ENCODE data around the gene STN1. TPM values are rescaled to one million over a fixed set of nuclear protein-coding genes. Genes with fewer than 3 reads are reported as not detected.

The STN1 gene
- polyA plus RNA-seq, 1 of the 3 experiments (the other 2 are of a cell fraction) = 22.1 TPM

- Histone ChIP-seq H3K4me1 (ENCODE audit: control insufficient read depth in 1 of 2, insufficient read depth in 2 of 2, low read depth in 1 of 2, low read length in 1 of 2) (peaks cover 0 to 40% of the 10 kb centered on the region in 2 experiments; a peak in 3 of 4 replicates), H3K9ac (no peak overlapping the region), H3K9me3 (no peaks in the 10 kb centered on the region), H3F3A (replicated peaks; ENCODE audit: insufficient read depth) (peaks cover 3% of the 10 kb centered on the region), H2AFZ (ENCODE audit: low read depth) (no peak overlapping the region), H3K4me2 (no peak overlapping the region), H3K27ac (ENCODE audit: low read depth in 2 of 2, low read length in 1 of 2) (no peak overlapping the region), H4K20me1 (ENCODE audit: insufficient read depth) (no peaks in the 10 kb centered on the region), H3K4me3 (ENCODE audit: low read depth in 2 of 2, low read length in 1 of 2) (no peak overlapping the region), H3K79me2 (ENCODE audit: insufficient read depth) (peaks cover 30% of the 10 kb centered on the region), H3K9me2 (no peaks in the 10 kb centered on the region), H3K27me3 (ENCODE audit: insufficient read depth) (no peaks in the 10 kb centered on the region), H3K36me3 (replicated peaks in 1 of 2; ENCODE audit: control insufficient read depth in 1 of 2, insufficient read depth in 2 of 2, low read length in 1 of 2) (no peaks in the 10 kb centered on the region)
- DNase-seq = no peak
- TF ChIP-seq FOXJ3 (CRISPR knock-in tag; IDR thresholded peaks at IDR 0.05) (no peak), SIN3A (IDR thresholded peaks at IDR 0.05; ENCODE audit: borderline replicate concordance, low read depth, low read length) (no peak), EZH2phosphoT487 (IDR thresholded peaks at IDR 0.05; ENCODE audit: borderline replicate concordance, low read depth) (no peak), ELF1 (IDR thresholded peaks at IDR 0.05) (no peak), POLR2AphosphoS5 (IDR thresholded peaks at IDR 0.05; ENCODE audit: low read depth, low read length) (no peak), MXI1 (IDR thresholded peaks at IDR 0.05; ENCODE audit: low read depth, low read length) (no peak), MAX (IDR thresholded peaks at IDR 0.05; ENCODE audit: low read depth) (no peak), TCF12 (IDR thresholded peaks at IDR 0.05) (no peak), PBX3 (IDR thresholded peaks at IDR 0.05) (no peak), USF2 (IDR thresholded peaks at IDR 0.05; ENCODE audit: borderline replicate concordance, low read depth, low read length) (no peak), MEF2A (IDR thresholded peaks at IDR 0.05; ENCODE audit: borderline replicate concordance, low read depth) (no peak), FOXM1 (IDR thresholded peaks at IDR 0.05; ENCODE audit: low read depth) (no peak), JUND (IDR thresholded peaks at IDR 0.05) (no peak), REST (IDR thresholded peaks at IDR 0.05; ENCODE audit: low read depth, low read length) (no peak)
- ChIA-PET CTCF (interaction anchor here (0.7 to 9.7 kb wide), 18 partner anchors 8 to 266 kb away, joined by 3 to 169 read pairs (median 5); no protein-coding TSS in a partner anchor), POLR2A (interaction anchor here (1.1 to 1.9 kb wide), 2 partner anchors 123 to 134 kb away, joined by 4 to 6 read pairs; no protein-coding TSS in a partner anchor)
- WGBS (ENCODE audit: low lambda C conversion rate) = 93% methylated on average over 3 of the region's 5 CpGs
Measured at GRCh38 chr10:103856797-103857170, 61.2 kb downstream of the STN1 start.
